ENCODE measurements around the gene ZNF529.
"Not testable (repeated sequence)": the region's sequence is repeated elsewhere in the genome, so short reads cannot be mapped to it uniquely, and the experiment has no call there.

ZNF529 gene

GRCh38 chr19:36573020-36573894 is at the start of gene ZNF529:
TSS of gene ZNF529 (minus strand) at chr19:36573292. CDS start at chr19:36572346, 946 bp downstream.
- DNase-seq: peak; percentile 88

DNA sequence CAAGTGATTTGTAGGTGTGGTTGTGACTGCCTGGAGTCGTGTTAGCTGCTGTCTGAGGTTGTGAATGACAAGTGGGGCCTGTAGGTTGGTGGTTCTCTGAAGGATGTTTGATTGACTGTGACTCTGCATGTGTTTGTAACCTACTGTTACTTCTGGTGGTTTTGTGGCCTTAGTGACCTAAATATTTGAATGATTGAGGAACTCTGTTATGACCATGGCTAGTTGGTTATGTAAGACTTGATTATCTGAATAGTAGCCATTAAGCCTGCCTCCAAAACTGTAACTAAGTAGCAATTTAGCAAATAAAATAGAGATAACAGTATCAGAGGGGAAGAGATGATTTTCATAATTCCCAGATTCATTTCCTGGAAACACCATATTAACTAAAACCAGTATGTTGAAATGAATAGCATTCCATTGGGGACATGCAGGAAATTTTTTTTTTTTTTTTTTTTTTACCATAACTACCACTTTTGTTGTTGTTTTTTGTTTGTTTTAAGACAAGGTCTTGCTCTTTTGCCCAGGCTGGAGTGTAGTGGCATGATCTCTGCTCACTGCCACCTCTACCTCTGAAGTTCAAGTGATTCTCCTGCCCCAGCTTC is 32.9 kb upstream of the ZNF529 start:
- no peak for DNase-seq

GRCh38 chr19:36605101-36605876 is 32.2 kb upstream of the ZNF529 start, which contains the start of gene ZNF382:
TSS of gene ZNF382 (plus strand) at chr19:36605313. CDS start at chr19:36609915, 4,602 bp downstream.
- DNase-seq: no peak

DNA sequence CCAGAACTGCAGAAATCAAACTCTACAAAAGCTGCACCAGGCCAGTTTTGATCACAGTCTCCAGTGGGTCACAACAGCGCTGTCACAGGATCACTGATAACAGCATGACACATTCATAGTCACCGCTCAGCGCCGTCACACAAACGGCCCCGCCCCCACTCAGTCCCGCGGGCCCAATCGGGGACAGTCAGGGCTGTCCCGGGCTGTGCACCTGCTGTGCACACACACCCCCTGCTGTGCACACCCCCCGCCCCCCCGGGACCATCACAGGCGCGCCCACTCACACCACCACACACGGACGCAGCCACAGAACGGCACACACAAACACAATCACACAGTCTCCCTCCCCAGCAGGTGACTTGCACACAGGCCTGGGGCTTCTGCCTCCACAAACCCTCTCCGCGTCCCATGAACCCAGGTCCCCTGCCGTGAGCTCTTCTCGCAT is 31.6 kb upstream of the ZNF529 start:
- no peak for DNase-seq

DNA sequence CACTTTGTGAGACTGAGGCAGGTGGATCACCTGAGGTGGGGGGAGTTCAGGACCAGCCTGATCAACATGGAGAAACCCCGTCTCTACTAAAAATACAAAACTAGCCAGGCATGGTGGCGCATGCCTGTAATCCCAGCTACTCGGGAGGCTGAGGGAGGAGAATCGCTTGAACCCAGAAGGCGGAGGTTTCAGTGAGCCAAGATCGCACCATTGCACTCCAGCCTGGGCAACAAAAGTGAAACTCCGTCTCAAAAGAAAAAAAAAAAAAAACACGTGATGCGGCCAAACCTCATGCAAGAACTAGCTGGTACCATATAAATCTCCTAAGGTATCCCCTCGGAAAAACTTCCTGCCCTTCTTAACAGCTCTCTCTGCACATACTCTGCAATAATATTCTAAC is 29.6 kb upstream of the ZNF529 start:
- not testable (repeated sequence) for DNase-seq

DNA sequence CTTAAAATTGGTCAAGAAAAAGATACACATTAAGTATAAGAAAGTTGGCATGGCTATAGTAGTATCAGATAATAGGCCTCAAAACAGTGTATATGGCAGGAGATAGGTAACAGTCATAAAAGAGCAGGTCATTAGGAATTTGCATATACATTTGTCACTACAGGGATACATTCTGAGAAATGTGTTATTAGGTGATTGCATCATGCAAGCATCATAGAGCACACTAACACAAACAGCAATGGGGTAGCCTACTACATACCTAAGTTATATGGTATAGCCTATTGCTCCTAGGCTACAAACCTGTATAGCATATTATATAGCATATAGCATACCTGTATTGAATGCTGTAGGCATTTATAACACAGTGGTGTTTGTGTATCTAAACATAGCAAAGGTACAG is 6.2 kb upstream of the ZNF529 start:
- DNase-seq: no peak

DNA sequence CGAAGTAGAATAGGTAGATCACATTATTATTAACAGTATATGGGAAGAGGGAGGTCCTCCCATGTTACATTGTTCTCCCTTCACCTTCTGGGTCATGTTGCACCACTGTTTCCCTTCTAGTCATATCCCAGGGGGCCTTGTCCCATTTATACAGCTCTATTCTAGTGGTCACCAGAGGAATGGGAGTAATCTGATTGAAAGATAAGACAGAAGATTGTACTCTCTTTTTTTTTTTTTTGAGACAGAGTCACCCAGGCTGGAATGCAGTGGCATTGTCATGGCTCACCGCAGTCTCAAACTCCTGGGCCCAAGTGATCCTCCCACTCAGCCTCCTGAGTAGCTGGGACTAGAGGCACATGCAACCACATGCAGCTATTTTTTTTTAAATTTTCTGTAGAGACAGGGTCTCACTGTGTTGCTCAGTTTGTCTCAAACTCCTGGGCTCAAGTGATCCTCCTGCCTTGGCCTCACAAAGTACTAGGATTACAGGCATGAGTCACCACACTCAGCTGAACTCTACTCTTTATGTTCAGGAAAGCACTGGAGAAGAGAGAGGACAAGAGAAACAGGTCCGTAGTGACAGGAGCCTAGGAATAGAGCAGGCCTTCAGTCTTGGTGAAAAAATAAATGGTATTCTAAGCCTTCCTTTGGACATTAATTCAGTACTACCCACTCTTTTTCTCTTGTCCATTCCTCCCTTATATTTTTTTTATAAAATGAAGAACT is 4.3 kb upstream of the ZNF529 start:
- no peak for DNase-seq

GRCh38 chr19:36574741-36575140 is 1.6 kb upstream of the ZNF529 start:
- no peak for DNase-seq

- DNase-seq: peak; percentile 11
Measured at GRCh38 chr19:36573895-36574720, 1.0 kb upstream of the ZNF529 start.

DNA sequence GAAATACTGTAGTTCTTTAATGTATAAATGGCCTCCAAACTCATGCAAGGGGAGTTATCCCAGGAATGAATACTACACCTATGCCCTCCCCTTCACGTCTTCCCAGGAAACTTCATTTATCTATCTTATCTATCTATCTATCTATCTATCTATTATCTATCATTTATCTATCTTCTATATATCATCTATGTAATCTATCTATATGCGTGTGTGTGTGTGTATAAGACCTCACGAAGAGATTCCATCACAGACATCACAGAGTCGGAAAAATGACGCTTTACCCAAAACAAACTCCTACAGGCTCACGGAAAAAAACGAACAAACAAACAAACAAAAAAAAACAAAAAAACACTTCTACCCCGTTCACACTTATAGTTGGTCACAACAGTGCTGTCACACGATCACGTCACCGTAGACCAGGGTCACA is 486 bp downstream of the ZNF529 start:
- no peak for DNase-seq

DNA sequence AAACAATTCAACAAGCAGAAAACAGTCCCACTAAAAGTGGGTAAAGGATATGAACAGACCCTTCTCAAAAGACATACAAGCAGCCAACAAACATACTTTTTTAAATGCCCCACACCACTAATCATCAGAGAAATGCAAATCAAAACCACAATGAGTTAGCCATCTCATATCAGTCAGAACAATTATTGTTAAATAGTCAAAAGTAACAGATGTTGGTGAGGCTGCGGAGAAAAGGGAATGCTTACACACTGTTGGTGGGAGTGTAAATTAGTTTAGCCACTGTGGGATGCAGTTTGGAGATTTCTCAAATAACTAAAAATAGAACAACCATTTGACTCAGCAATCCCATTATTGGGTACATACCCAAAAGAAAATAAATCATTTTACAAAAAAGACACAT is 8.7 kb downstream of the ZNF529 start:
- DNase-seq: no peak

GRCh38 chr19:36547001-36547732 is 25.9 kb downstream of the ZNF529 start:
- DNase-seq: no peak

DNA sequence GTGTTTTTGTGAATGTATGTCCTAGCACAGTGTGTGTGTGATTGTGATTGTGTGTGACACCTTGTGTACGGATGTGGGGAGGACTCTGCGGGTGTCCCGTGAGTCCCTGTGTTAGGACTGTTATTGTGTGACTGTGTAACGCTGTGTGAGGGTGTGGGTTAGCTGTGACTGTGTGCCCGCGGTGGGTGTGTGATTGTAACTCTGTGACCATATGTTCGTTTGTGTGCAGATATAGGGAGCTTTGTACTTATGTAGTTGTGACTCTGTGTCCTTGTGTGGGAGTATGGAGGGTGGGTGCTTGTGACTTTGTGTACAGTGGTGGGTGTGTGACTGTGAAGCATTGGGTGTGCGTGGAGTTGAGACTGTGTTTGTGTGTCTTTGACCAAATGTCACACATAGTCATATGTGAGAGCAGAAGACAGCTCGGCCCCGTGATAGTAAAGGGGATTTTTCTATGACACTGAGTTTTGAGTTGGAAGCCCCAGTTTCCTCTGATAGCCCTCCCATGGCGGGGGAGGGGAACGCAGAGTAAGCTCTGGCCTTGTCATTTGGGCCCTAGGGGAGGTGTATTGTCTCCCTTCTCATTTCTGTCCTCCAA is 44.1 kb downstream of the ZNF529 start:
- no peak for DNase-seq

- DNase-seq: peak; percentile 97
Measured at GRCh38 chr19:36528194-36528920, 44.7 kb downstream of the ZNF529 start, which contains the start of gene ZNF260. TSS of gene ZNF260 (minus strand) at chr19:36528271. CDS start at chr19:36515238, 13,033 bp downstream.

- DNase-seq: no peak
Measured at GRCh38 chr19:36527873-36528193, 45.3 kb downstream of the ZNF529 start.

DNA sequence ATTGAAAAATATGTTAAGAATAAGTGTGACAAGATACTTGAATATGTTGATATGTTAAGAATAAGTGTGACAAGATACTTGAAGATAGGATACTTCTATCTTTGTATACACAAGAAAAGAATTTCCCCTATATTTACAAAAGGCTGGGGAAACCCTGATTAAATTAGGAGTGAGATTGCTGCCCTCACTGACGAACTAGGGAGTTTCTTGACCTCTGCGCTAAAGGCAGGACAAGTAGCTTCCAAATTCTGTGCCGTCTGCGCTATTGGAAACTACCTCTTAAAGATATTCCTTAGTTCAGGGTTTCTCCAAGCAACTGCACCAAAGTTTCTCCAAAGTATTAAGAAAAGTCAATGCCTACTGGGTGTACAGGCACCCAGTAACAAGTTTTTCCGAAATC is 45.8 kb downstream of the ZNF529 start:
- DNase-seq: no peak

GRCh38 chr19:36526581-36526980 is 46.5 kb downstream of the ZNF529 start:
- no peak for DNase-seq

GRCh38 chr19:36524617-36525016 is 48.5 kb downstream of the ZNF529 start:
- DNase-seq: no peak

- no peak for DNase-seq
Measured at GRCh38 chr19:36514012-36514612, 59.0 kb downstream of the ZNF529 start.

All from NCI-H510A treated with DMSO at 0.1 percent for 48 hours (cell line).